DOHH2 (cell line): ENCODE data around the gene ARHGAP23.

Experiments
- H3F3A ChIP-seq: fragments of 200-600 bp; sonication (generic), shearing (Covaris generic); 2 replicates; pipeline ENCODE4 v1.6.0; 2016; ENCODE audit warnings: antibody characterized with exemption, mild to moderate bottlenecking; ENCODE audit not compliant: control insufficient read depth, insufficient read depth
- H3K27ac ChIP-seq: fragments of 200-600 bp; sonication (generic); 2 replicates; pipeline ENCODE4 v1.5.1; 2014; ENCODE audit warnings: low read depth, mild to moderate bottlenecking, low read length, moderate library complexity
- H3K27me3 ChIP-seq: fragments of 200-600 bp; sonication (generic); 2 replicates; pipeline ENCODE4 v1.6.1; 2014; ENCODE audit warnings: mild to moderate bottlenecking, low read length, mixed read lengths; ENCODE audit not compliant: control insufficient read depth
- H3K36me3 ChIP-seq: fragments of 200-600 bp; sonication (generic); 2 replicates; pipeline ENCODE4 v1.6.1; 2014; ENCODE audit warnings: mild to moderate bottlenecking, low read length, moderate library complexity, mixed read lengths; ENCODE audit not compliant: control insufficient read depth
- H3K4me1 ChIP-seq: fragments of 200-600 bp; sonication (generic); 2 replicates; pipeline ENCODE4 v1.6.1; 2014; ENCODE audit warnings: mild to moderate bottlenecking, low read length, mixed read lengths; ENCODE audit not compliant: control insufficient read depth
- H3K4me2 ChIP-seq: fragments of 200-600 bp; sonication (generic); 2 replicates; pipeline ENCODE4 v1.6.0; 2014; ENCODE audit warnings: mild to moderate bottlenecking, low read length, moderate library complexity
- H3K4me3 ChIP-seq: fragments of 200-600 bp; sonication (generic); 2 replicates; pipeline ENCODE4 v1.5.1; 2014; ENCODE audit warnings: mild to moderate bottlenecking, low read length, mixed read lengths
- H3K79me2 ChIP-seq: fragments of 200-600 bp; sonication (generic); 2 replicates; pipeline ENCODE4 v1.6.1; 2014; ENCODE audit warnings: mild to moderate bottlenecking, low read length, mixed read lengths; ENCODE audit not compliant: control insufficient read depth
- H3K9me2 ChIP-seq: fragments of 200-600 bp; sonication (generic); replicated peaks from 2 replicates; pipeline ENCODE4 v1.6.1; 2014; ENCODE audit warnings: mild to moderate bottlenecking, low read length, mixed read lengths; ENCODE audit not compliant: control insufficient read depth
- H3K9me3 ChIP-seq: fragments of 200-600 bp; sonication (generic); 2 replicates; pipeline ENCODE4 v1.6.1; 2014; ENCODE audit warnings: antibody characterized with exemption, low read length, mixed read lengths; ENCODE audit not compliant: control insufficient read depth, insufficient read depth
- H4K20me1 ChIP-seq: fragments of 200-600 bp; sonication (generic); 2 replicates; pipeline ENCODE4 v1.6.0; 2014; ENCODE audit warnings: low read depth, mild to moderate bottlenecking, antibody characterized with exemption, low read length, moderate library complexity; ENCODE audit not compliant: control insufficient read depth, insufficient read depth
- CTCF ChIP-seq: fragments of 200-600 bp; sonication (generic); IDR thresholded peaks from one replicate; pipeline ENCODE4 v1.5.1; 2014; ENCODE audit warnings: antibody characterized with exemption, mild to moderate bottlenecking, low read depth, low read length; ENCODE audit not compliant: poor library complexity, severe bottlenecking
- EZH2phosphoT487 ChIP-seq: fragments of 200-600 bp; sonication (generic); IDR thresholded peaks from 2 replicates; pipeline ENCODE4 v1.6.1; 2017; ENCODE audit warnings: borderline replicate concordance, mild to moderate bottlenecking, antibody characterized with exemption, low read length, moderate library complexity, mixed read lengths

The ARHGAP23 gene

GRCh38 chr17:38441429-38442061, 13.3 kb downstream of the ARHGAP23 start:
- Histone ChIP-seq H3K4me2 (no peak overlapping the region), H3K79me2 (no peaks in the 10 kb centered on the region), H3K4me3 (no peak overlapping the region), H3K27me3 (peaks cover 14% of the 10 kb centered on the region), H3K9me3 (no peaks in the 10 kb centered on the region), H3K9me2 (no peaks in the 10 kb centered on the region), H3K27ac (no peak overlapping the region), H3K4me1 (peaks cover 4% of the 10 kb centered on the region), H3K36me3 (no peaks in the 10 kb centered on the region), H3F3A (no peaks in the 10 kb centered on the region), H4K20me1 (no peaks in the 10 kb centered on the region)
- TF ChIP-seq CTCF, result no peak
- no peak for TF ChIP-seq EZH2phosphoT487

- Histone ChIP-seq H4K20me1 (no peaks in the 10 kb centered on the region), H3K79me2 (no peaks in the 10 kb centered on the region), H3F3A (no peaks in the 10 kb centered on the region), H3K9me2 (no peaks in the 10 kb centered on the region), H3K36me3 (no peaks in the 10 kb centered on the region), H3K4me2 (no peak overlapping the region), H3K27me3 (peaks cover 14% of the 10 kb centered on the region), H3K9me3 (no peaks in the 10 kb centered on the region), H3K4me1 (peaks cover 4% of the 10 kb centered on the region), H3K27ac (no peak overlapping the region), H3K4me3 (no peak overlapping the region)
- TF ChIP-seq EZH2phosphoT487 (no peak), CTCF (no peak)
Observed at GRCh38 chr17:38442548-38442947, 14.3 kb downstream of the ARHGAP23 start.

GRCh38 chr17:38443356-38444031, 15.2 kb downstream of the ARHGAP23 start:
- H3K27ac ChIP-seq, result no peak overlapping the region
- TF ChIP-seq EZH2phosphoT487 (no peak), CTCF (no peak)

More at GRCh38 chr17:38443356-38444031, 15.2 kb downstream of the ARHGAP23 start:
- Histone ChIP-seq H3K4me1 (peaks cover 4% of the 10 kb centered on the region), H3K4me2 (peak overlapping the region; percentile 6; the same call in 1 of the 2 replicates), H3K9me2 (no peaks in the 10 kb centered on the region), H4K20me1 (no peaks in the 10 kb centered on the region), H3K4me3 (no peak overlapping the region), H3K27me3 (peaks cover 14% of the 10 kb centered on the region), H3K9me3 (no peaks in the 10 kb centered on the region), H3F3A (no peaks in the 10 kb centered on the region), H3K79me2 (no peaks in the 10 kb centered on the region), H3K36me3 (no peaks in the 10 kb centered on the region)
